ENCODE data around the gene XRCC1.

DNA sequence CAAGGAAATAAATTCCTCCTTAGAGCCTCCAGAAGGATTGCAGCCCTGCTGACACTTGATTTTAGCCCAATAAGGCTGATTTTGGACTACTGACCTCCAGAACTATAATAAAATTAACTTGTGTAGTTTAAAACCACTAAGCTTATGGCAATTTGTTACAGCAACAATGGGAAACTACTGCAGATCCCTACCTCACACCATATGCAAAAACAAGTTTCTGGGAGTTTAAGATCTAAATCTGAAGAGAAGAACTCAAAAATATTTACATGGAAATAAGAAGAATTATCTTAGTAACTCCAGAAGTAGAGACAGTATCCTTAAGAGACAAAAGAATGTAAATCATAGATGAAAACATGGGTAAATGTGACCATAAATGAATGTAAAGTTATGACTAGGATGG, 36.4 kb downstream of the XRCC1 start:
- TF ChIP-seq, protein P1, sequence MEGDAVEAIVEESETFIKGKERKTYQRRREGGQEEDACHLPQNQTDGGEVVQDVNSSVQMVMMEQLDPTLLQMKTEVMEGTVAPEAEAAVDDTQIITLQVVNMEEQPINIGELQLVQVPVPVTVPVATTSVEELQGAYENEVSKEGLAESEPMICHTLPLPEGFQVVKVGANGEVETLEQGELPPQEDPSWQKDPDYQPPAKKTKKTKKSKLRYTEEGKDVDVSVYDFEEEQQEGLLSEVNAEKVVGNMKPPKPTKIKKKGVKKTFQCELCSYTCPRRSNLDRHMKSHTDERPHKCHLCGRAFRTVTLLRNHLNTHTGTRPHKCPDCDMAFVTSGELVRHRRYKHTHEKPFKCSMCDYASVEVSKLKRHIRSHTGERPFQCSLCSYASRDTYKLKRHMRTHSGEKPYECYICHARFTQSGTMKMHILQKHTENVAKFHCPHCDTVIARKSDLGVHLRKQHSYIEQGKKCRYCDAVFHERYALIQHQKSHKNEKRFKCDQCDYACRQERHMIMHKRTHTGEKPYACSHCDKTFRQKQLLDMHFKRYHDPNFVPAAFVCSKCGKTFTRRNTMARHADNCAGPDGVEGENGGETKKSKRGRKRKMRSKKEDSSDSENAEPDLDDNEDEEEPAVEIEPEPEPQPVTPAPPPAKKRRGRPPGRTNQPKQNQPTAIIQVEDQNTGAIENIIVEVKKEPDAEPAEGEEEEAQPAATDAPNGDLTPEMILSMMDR (IDR thresholded peaks at IDR 0.05) = no peak
- TF ChIP-seq POLR2A (IDR thresholded peaks at IDR 0.05) = no peak

All from right lobe of liver (tissue), 4 donors.